ENCODE measurements around the gene DPYD. TPM values are rescaled to one million over a fixed set of nuclear protein-coding genes. Genes with fewer than 3 reads are reported as not detected.

DPYD gene
- total RNA-seq, 2 donors from 2014 or later = 9.2 to 17.5 TPM

- Mint-ChIP-seq H3K4me3 (no peak overlapping the region), H3K4me1 (no peaks in the 10 kb centered on the region), H3K9me3 (no peaks in the 10 kb centered on the region), H3K27ac (no peak overlapping the region), H3K27me3 (ENCODE audit: insufficient read depth) (no peaks in the 10 kb centered on the region), H3K36me3 (ENCODE audit: low read depth) (no peaks in the 10 kb centered on the region)
- no peaks in the 10 kb centered on the region for H3K4me1 ChIP-seq (ENCODE audit: control insufficient read depth, insufficient read depth, low read length)
- no peak overlapping the region for H3K9ac ChIP-seq (ENCODE audit: extremely low read depth, low read length, poor library complexity, severe bottlenecking)
- H3K4me3 ChIP-seq (ENCODE audit: low read length) = no peak overlapping the region
- TF ChIP-seq CTCF (conservative IDR thresholded peaks at IDR 0.05) = no peak
- no peak overlapping the region for H3K27ac ChIP-seq (ENCODE audit: low read depth, low read length)
- H3K27me3 ChIP-seq (ENCODE audit: control insufficient read depth, insufficient read depth, low read length, poor library complexity, severe bottlenecking) = no peaks in the 10 kb centered on the region
- H3K9me3 ChIP-seq (ENCODE audit: control insufficient read depth, low read length) = no peaks in the 10 kb centered on the region
- no peaks in the 10 kb centered on the region for H3K36me3 ChIP-seq (ENCODE audit: control insufficient read depth, insufficient read depth, low read length)
- WGBS, 2 experiments (ENCODE audit: insufficient coverage in 1 of 2, insufficient read length in 1 of 2) = 89 to 100% methylated on average over 1 to 4 of the region's 4 CpGs
- no peak for DNase-seq
These were observed 541.3 kb downstream of the DPYD start for GRCh38 chr1:97379387-97380075.

GRCh38 chr1:97378596-97378995 is 542.2 kb downstream of the DPYD start:
- H3K27ac ChIP-seq (ENCODE audit: low read depth, low read length) = no peak overlapping the region
- no peaks in the 10 kb centered on the region for H3K36me3 ChIP-seq (ENCODE audit: control insufficient read depth, insufficient read depth, low read length)
- no peak for DNase-seq
- no peak overlapping the region for H3K9ac ChIP-seq (ENCODE audit: extremely low read depth, low read length, poor library complexity, severe bottlenecking)
- no peaks in the 10 kb centered on the region for H3K27me3 Mint-ChIP-seq (ENCODE audit: insufficient read depth)
- no peaks in the 10 kb centered on the region for H3K27me3 ChIP-seq (ENCODE audit: control insufficient read depth, insufficient read depth, low read length, poor library complexity, severe bottlenecking)
- no peak overlapping the region for H3K27ac Mint-ChIP-seq
- H3K4me3 Mint-ChIP-seq = no peak overlapping the region
- H3K9me3 ChIP-seq (ENCODE audit: control insufficient read depth, low read length) = no peaks in the 10 kb centered on the region
- H3K4me1 ChIP-seq (ENCODE audit: control insufficient read depth, insufficient read depth, low read length) = no peaks in the 10 kb centered on the region
- H3K36me3 Mint-ChIP-seq (ENCODE audit: low read depth) = no peaks in the 10 kb centered on the region
- no peak for TF ChIP-seq CTCF (conservative IDR thresholded peaks at IDR 0.05)
- H3K4me1 Mint-ChIP-seq = no peaks in the 10 kb centered on the region
- H3K4me3 ChIP-seq (ENCODE audit: low read length) = no peak overlapping the region
- 92% methylated on average over 3 of the region's 3 CpGs; no CpG with 5 or more reads in 1 of the 2 experiments for WGBS, 2 experiments (ENCODE audit: insufficient coverage in 1 of 2, insufficient read length in 1 of 2)
- no peaks in the 10 kb centered on the region for H3K9me3 Mint-ChIP-seq

- Mint-ChIP-seq H3K4me1 (no peaks in the 10 kb centered on the region), H3K9me3 (no peaks in the 10 kb centered on the region), H3K27me3 (ENCODE audit: insufficient read depth) (no peaks in the 10 kb centered on the region), H3K27ac (no peak overlapping the region), H3K4me3 (no peak overlapping the region), H3K36me3 (ENCODE audit: low read depth) (no peaks in the 10 kb centered on the region)
- TF ChIP-seq CTCF (conservative IDR thresholded peaks at IDR 0.05) = no peak
- Histone ChIP-seq H3K4me1 (ENCODE audit: control insufficient read depth, insufficient read depth, low read length) (no peaks in the 10 kb centered on the region), H3K4me3 (ENCODE audit: low read length) (no peak overlapping the region), H3K27ac (ENCODE audit: low read depth, low read length) (no peak overlapping the region), H3K36me3 (ENCODE audit: control insufficient read depth, insufficient read depth, low read length) (no peaks in the 10 kb centered on the region), H3K9ac (ENCODE audit: extremely low read depth, low read length, poor library complexity, severe bottlenecking) (no peak overlapping the region), H3K27me3 (ENCODE audit: control insufficient read depth, insufficient read depth, low read length, poor library complexity, severe bottlenecking) (no peaks in the 10 kb centered on the region), H3K9me3 (ENCODE audit: control insufficient read depth, low read length) (no peaks in the 10 kb centered on the region)
- 91 to 93% methylated on average over 5 of the region's 5 CpGs for WGBS, 2 experiments (ENCODE audit: insufficient coverage in 1 of 2, insufficient read length in 1 of 2)
- DNase-seq = no peak
These were observed 543.3 kb downstream of the DPYD start for GRCh38 chr1:97377432-97378034.

Data from endodermal cell (in vitro differentiated cells).